Mucosa of rectum (tissue), 2 donors: ENCODE measurements around the gene OR8B4.

Experiments used
- H3K27ac ChIP-seq, 2 donors: one replicate each; pipeline ENCODE4 v1.7.0; 2013; ENCODE audit warnings: inconsistent platforms in 2 of 2, low read depth in 2 of 2, low read length in 2 of 2
- H3K27me3 ChIP-seq, 2 donors: one replicate each; pipeline ENCODE4 v1.7.0; 2013; ENCODE audit warnings: low read length in 2 of 2; ENCODE audit not compliant: control insufficient read depth in 2 of 2, insufficient read depth in 2 of 2
- H3K36me3 ChIP-seq, 2 donors: one replicate each; pipeline ENCODE4 v1.7.0; 2013; ENCODE audit warnings: low read length in 2 of 2; ENCODE audit not compliant: control insufficient read depth in 2 of 2, insufficient read depth in 2 of 2
- H3K4me1 ChIP-seq, 2 donors: one replicate each; pipeline ENCODE4 v1.7.0; 2013; ENCODE audit warnings: low read length in 2 of 2, mild to moderate bottlenecking in 1 of 2; ENCODE audit not compliant: control insufficient read depth in 2 of 2, insufficient read depth in 2 of 2
- H3K4me3 ChIP-seq, 2 donors: one replicate each; pipeline ENCODE4 v1.7.0; 2013; ENCODE audit warnings: low read length in 2 of 2
- H3K9ac ChIP-seq, 2 donors: one replicate each; pipeline ENCODE4 v1.7.0; 2013; ENCODE audit warnings: low read length in 2 of 2, low read depth in 1 of 2, mild to moderate bottlenecking in 1 of 2
- H3K9me3 ChIP-seq, 2 donors: one replicate each; pipeline ENCODE4 v1.7.0; 2013; ENCODE audit warnings: low read length in 2 of 2; ENCODE audit not compliant: control insufficient read depth in 2 of 2
- donor health status: healthy.
- donor health status: Normal muscosa, but diverticular disease.

OR8B4 gene

GRCh38 chr11:124380585-124380984 is 44.1 kb downstream of the OR8B4 start:
- no peaks in the 10 kb centered on the region for H3K36me3 ChIP-seq
- no peaks in the 10 kb centered on the region for H3K27me3 ChIP-seq
- no peak overlapping the region for H3K27ac ChIP-seq
- no peaks in the 10 kb centered on the region for H3K9me3 ChIP-seq
- H3K9ac ChIP-seq: no peak overlapping the region
- no peak overlapping the region for H3K4me3 ChIP-seq
- no peaks in the 10 kb centered on the region for H3K4me1 ChIP-seq

DNA sequence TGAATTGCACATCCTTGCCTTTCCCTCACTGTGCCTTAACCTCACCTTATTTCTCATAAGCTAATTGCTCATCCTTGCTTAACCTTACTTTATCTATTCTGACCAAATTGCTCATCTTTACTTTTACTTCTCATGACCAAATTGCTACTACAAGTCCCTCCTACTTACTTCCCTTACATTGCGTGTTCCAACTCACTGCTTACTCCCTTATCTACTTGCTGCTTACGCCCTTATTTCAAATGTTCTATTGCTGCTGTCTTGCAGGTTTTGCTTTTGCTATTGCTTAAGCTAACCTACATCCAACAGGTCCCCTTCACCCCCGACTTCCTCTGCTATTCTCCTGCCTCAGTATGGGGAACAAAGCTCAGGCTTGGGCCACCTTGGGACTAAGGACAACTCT is 48.4 kb downstream of the OR8B4 start:
- Histone ChIP-seq H3K27ac (no peak overlapping the region), H3K9ac (no peak overlapping the region), H3K9me3 (no peaks in the 10 kb centered on the region), H3K27me3 (no peaks in the 10 kb centered on the region), H3K4me3 (no peak overlapping the region), H3K36me3 (no peaks in the 10 kb centered on the region), H3K4me1 (no peaks in the 10 kb centered on the region)
